Neural crest cell (in vitro differentiated cells): Measurements from ENCODE around the gene UMPS. TPM values are rescaled to one million over a fixed set of nuclear protein-coding genes. Genes with fewer than 3 reads are reported as not detected.

Experiments
- DNase-seq: peaks from one replicate; pipeline ENCODE4 v3.0.0; 2021; ENCODE audit warnings: low read depth, mixed read lengths, low spot score
- H3K27ac Mint-ChIP-seq: one replicate; pipeline ENCODE4 v1.8.0; 2021; ENCODE audit warnings: mild to moderate bottlenecking, mixed read lengths; ENCODE audit not compliant: unreplicated experiment
- H3K27me3 Mint-ChIP-seq: 2 replicates; pipeline ENCODE4 v1.8.0; 2021; ENCODE audit warnings: low read depth, mild to moderate bottlenecking, mixed read lengths
- H3K36me3 Mint-ChIP-seq: 2 replicates; pipeline ENCODE4 v1.8.0; 2021; ENCODE audit warnings: low read depth, mild to moderate bottlenecking, mixed read lengths
- H3K4me1 Mint-ChIP-seq: 2 replicates; pipeline ENCODE4 v1.8.0; 2021; ENCODE audit warnings: mixed read lengths
- H3K4me3 Mint-ChIP-seq: one replicate; pipeline ENCODE4 v1.8.0; 2021; ENCODE audit warnings: mild to moderate bottlenecking, mixed read lengths
- H3K9me3 Mint-ChIP-seq: 2 replicates; pipeline ENCODE4 v1.8.0; 2021; ENCODE audit warnings: mixed read lengths
- CTCF ChIP-seq: fragments of 200-600 bp; sonication (generic); conservative IDR thresholded peaks from 2 replicates; pipeline ENCODE4 v1.5.0; 2021; ENCODE audit warnings: antibody characterized with exemption, mild to moderate bottlenecking
- total RNA-seq: library from RNA; stranded (reverse); gene quantifications from 2 replicates; pipeline ENCODE4 v1.2.1, GENCODE V29; 2021

Gene UMPS
- total RNA-seq, 1 donor from 2014 or later: 70.7 TPM

GRCh38 chr3:124765197-124765840 is 35.1 kb downstream of the UMPS start:
- Mint-ChIP-seq H3K9me3 (no peaks in the 10 kb centered on the region), H3K4me3 (no peak overlapping the region), H3K36me3 (no peaks in the 10 kb centered on the region), H3K4me1 (peaks cover 13% of the 10 kb centered on the region), H3K27ac (peak overlapping the region; percentile 71), H3K27me3 (no peaks in the 10 kb centered on the region)
- TF ChIP-seq CTCF: no peak
- no peak for DNase-seq

- no peaks in the 10 kb centered on the region for H3K9me3 Mint-ChIP-seq
- no peaks in the 10 kb centered on the region for H3K36me3 Mint-ChIP-seq
- H3K4me1 Mint-ChIP-seq: peaks cover 19% of the 10 kb centered on the region
- TF ChIP-seq CTCF: no peak
- no peak overlapping the region for H3K4me3 Mint-ChIP-seq
- peak overlapping the region; percentile 93 for H3K27ac Mint-ChIP-seq
- H3K27me3 Mint-ChIP-seq: no peaks in the 10 kb centered on the region
- no peak for DNase-seq
Measured at GRCh38 chr3:124766113-124767095, 36.2 kb downstream of the UMPS start.

- no peak for DNase-seq
- Mint-ChIP-seq H3K4me1 (peaks cover 26% of the 10 kb centered on the region), H3K27ac (no peak overlapping the region), H3K27me3 (no peaks in the 10 kb centered on the region), H3K36me3 (no peaks in the 10 kb centered on the region), H3K9me3 (no peaks in the 10 kb centered on the region), H3K4me3 (no peak overlapping the region)
- TF ChIP-seq CTCF: no peak
Measured at GRCh38 chr3:124767264-124767663, 37.0 kb downstream of the UMPS start.

DNA sequence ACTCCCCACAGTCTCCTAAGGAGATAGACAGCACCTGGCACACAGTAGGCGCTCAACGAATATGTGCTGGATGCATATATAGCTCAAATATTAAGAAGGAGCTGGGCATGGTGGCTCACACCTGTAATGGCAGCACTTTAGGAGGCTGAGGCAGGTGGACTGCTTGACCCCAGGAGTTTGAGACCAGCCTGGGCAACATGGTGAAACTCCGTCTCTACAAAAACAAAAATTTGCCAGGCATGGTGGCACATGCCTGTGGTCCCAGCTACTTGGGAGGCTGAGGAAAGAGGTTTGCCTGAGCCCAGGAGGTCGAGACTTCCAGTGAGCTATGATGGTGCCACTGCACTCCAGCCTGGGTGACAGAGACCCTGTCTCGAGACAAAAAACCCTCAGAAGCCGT is 37.4 kb downstream of the UMPS start:
- H3K27ac Mint-ChIP-seq: no peak overlapping the region

GRCh38 chr3:124768812-124769211 is 38.6 kb downstream of the UMPS start:
- no peak overlapping the region for H3K4me3 Mint-ChIP-seq
- DNase-seq: no peak
- no peak for TF ChIP-seq CTCF
- H3K9me3 Mint-ChIP-seq: no peaks in the 10 kb centered on the region
- no peaks in the 10 kb centered on the region for H3K36me3 Mint-ChIP-seq
- H3K27ac Mint-ChIP-seq: no peak overlapping the region
- no peaks in the 10 kb centered on the region for H3K27me3 Mint-ChIP-seq
- peaks cover 36% of the 10 kb centered on the region for H3K4me1 Mint-ChIP-seq

More for the DNA sequence above, 37.4 kb downstream of the UMPS start:
- H3K4me1 Mint-ChIP-seq: peaks cover 30% of the 10 kb centered on the region
- no peaks in the 10 kb centered on the region for H3K9me3 Mint-ChIP-seq
- H3K27me3 Mint-ChIP-seq: no peaks in the 10 kb centered on the region
- H3K4me3 Mint-ChIP-seq: no peak overlapping the region
- no peaks in the 10 kb centered on the region for H3K36me3 Mint-ChIP-seq
- TF ChIP-seq CTCF: no peak
- no peak for DNase-seq
